ENCODE data around the gene P2RY6.
"Not testable (repeated sequence)": the region's sequence is repeated elsewhere in the genome, so short reads cannot be mapped to it uniquely, and the experiment has no call there.

Gene P2RY6

DNA sequence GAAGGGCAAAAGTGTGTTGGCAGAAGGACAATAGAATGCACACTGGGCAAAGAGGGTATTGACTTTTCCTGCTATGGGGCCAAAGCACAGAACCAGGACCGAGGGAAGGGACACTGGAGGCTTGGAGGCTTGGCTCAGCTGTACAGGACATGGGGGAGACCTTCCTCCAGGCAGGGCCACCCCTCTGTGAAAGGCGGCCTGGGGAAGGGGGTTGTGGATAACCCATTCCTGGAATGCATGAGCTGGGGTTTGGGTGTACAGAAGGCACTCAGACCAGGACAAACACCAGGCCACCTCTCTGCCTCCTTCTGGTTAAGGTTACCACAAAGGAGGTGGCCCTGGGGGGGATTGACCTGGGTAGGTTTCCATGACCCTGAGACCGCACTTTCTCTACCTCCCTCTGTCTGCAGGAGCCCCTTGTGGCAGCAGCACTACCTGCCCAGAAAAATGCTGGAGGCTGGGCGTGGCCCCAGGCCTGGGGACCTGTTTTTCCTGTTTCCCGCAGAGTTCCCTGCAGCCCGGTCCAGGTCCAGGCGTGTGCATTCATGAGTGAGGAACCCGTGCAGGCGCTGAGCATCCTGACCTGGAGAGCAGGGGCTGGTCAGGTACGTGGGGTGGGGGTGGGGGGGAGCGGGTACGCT lies 44.4 kb upstream of the P2RY6 start:
- H3K4me3 ChIP-seq (ENCODE audit: low read depth, low read length) = no peak overlapping the region
- DNase-seq (ENCODE audit: low read depth) = no peak
- TF ChIP-seq MYC (IDR thresholded peaks at IDR 0.05; ENCODE audit: low read depth, low read length) = no peak
- TF ChIP-seq, protein P1, sequence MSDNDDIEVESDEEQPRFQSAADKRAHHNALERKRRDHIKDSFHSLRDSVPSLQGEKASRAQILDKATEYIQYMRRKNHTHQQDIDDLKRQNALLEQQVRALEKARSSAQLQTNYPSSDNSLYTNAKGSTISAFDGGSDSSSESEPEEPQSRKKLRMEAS (IDR thresholded peaks at IDR 0.05; ENCODE audit: low read depth, low read length) = no peak

DNA sequence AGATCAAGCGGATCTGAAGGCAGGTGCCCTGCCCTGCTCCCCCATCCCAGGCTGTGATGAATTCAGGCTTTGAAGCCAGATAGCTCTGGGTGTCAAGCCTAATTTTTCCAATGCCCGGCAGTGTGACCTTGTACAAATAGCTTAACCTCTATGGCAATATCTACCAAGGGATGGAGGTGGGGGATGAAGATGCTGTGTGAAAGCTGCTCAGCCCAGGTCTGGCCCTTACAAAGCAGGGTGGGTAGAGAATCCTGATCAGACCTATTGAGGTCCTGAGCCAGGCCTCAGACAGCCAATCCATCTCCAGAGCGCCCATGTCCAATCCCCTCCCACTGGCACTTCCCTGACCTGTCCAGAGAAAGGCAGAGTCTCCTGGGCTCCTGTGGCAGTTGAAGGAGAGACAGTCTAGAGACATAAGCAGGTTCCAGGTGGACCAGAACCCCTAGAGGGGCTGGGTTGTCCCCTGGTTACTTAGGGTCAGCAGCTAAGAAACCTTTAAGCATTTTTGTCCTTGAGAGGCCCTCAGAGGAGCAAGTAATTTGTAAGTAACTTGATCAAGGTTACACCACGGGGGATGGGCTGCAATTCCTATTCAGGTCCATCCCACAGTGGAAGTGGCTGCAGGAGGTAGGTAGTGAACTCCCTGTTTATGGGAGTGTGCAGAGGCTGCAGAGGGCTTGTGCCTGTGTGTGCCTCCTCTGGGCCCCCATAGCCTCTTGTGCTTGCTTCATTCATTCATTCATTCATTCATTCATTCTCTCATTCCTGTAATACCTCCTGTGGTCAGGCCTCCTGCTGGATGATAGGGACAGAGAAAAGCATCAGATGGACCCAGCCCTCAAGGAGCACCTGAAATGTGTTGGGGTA lies 43.6 kb upstream of the P2RY6 start:
- TF ChIP-seq MYC (IDR thresholded peaks at IDR 0.05; ENCODE audit: low read depth, low read length) (no peak), POLR2A (IDR thresholded peaks at IDR 0.05; ENCODE audit: extremely low read depth, insufficient read length) (no peak)
- TF ChIP-seq, protein P1 (IDR thresholded peaks at IDR 0.05; ENCODE audit: low read depth, low read length) = no peak
- TF ChIP-seq, protein P2, sequence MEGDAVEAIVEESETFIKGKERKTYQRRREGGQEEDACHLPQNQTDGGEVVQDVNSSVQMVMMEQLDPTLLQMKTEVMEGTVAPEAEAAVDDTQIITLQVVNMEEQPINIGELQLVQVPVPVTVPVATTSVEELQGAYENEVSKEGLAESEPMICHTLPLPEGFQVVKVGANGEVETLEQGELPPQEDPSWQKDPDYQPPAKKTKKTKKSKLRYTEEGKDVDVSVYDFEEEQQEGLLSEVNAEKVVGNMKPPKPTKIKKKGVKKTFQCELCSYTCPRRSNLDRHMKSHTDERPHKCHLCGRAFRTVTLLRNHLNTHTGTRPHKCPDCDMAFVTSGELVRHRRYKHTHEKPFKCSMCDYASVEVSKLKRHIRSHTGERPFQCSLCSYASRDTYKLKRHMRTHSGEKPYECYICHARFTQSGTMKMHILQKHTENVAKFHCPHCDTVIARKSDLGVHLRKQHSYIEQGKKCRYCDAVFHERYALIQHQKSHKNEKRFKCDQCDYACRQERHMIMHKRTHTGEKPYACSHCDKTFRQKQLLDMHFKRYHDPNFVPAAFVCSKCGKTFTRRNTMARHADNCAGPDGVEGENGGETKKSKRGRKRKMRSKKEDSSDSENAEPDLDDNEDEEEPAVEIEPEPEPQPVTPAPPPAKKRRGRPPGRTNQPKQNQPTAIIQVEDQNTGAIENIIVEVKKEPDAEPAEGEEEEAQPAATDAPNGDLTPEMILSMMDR (IDR thresholded peaks at IDR 0.05; ENCODE audit: low read depth, low read length) = no peak
- DNase-seq (ENCODE audit: low read depth) = no peak
- no peak overlapping the region for H3K4me3 ChIP-seq (ENCODE audit: low read depth, low read length)

DNA sequence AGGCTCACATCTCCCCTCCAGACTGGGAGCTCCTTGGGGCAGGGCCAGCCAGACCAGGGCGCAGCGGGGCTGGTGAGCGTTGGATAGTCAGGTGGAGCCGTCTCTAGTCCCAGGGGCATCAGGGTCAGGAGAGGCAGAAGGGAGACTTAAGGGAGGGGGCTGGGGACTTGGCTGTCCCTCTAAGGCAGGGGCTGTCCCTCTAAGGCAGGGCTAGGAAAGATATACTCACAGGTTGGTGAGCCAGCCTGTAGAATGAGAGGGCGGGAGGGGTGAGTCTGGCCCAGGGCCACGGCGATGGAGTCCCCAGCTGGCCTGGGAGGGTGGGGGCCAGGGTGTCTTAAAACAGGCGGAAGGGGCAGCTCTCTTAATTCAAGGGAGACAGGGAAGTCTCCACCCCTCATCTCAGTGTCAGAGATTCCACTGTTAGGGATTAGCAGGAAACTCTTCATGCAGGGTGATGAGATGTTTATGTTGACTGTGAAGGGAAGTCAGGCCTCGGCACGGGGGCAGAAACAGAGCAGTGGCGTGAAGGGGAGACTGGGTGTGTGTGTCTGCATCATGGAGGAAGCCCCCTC lies 42.7 kb upstream of the P2RY6 start:
- DNase-seq (ENCODE audit: low read depth) = no peak
- H3K4me3 ChIP-seq (ENCODE audit: low read depth, low read length) = no peak overlapping the region
- TF ChIP-seq POLR2A (IDR thresholded peaks at IDR 0.05; ENCODE audit: extremely low read depth, insufficient read length) = no peak
- TF ChIP-seq MYC (IDR thresholded peaks at IDR 0.05; ENCODE audit: low read depth, low read length) = no peak

DNA sequence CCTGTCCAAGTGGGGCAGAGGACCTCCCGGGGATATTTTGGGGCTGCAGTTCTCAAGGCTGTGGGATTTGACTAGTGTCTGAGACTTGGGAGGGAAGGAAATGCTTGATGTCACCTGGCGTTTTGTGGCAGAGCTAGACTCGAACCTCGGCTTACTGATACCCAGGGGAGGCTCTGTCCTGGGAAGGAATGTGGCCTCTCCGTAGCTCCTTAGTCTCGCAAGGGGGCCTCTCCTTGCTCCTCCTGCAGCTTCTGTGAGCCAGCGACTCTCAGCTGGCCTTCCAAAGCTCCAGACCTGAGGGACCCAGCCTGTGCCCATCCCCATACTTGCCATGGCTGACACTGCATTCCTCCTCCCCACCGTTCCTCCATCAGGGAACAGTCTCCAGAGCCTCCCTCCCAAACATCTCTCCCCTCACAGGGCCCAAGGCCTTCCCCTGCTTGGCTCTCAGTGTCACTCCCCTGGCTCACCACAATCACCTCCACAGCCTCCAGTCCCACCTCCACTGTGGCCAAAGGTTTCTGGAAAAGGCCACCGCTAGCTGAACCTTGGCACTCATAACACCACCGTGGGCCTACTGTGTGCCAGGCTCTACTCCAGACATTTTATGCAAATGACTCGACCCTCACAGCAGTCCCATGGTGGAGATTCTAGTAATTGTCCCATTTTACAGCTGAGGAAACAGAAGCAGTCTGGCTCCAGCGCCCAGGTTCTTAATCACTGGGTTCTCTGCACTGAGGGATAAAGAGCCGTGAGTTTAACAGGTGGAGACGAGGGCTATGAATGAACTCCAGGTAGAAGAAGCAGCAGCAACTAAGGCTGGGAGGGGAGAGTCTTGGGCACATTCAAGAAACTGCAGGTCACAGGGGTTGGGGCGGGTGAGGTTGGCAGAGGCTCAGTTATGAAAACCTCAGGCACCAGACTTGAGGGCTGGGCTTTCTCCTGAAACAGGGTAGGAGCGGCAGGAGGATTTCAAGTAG lies 42.0 kb upstream of the P2RY6 start:
- DNase-seq (ENCODE audit: low read depth) = no peak
- TF ChIP-seq, protein P2 (IDR thresholded peaks at IDR 0.05; ENCODE audit: low read depth, low read length) = no peak
- TF ChIP-seq POLR2A (IDR thresholded peaks at IDR 0.05; ENCODE audit: extremely low read depth, insufficient read length) = no peak
- TF ChIP-seq, protein P1 (IDR thresholded peaks at IDR 0.05; ENCODE audit: low read depth, low read length) = no peak
- TF ChIP-seq MYC (IDR thresholded peaks at IDR 0.05; ENCODE audit: low read depth, low read length) = no peak
- no peak overlapping the region for H3K4me3 ChIP-seq (ENCODE audit: low read depth, low read length)

DNA sequence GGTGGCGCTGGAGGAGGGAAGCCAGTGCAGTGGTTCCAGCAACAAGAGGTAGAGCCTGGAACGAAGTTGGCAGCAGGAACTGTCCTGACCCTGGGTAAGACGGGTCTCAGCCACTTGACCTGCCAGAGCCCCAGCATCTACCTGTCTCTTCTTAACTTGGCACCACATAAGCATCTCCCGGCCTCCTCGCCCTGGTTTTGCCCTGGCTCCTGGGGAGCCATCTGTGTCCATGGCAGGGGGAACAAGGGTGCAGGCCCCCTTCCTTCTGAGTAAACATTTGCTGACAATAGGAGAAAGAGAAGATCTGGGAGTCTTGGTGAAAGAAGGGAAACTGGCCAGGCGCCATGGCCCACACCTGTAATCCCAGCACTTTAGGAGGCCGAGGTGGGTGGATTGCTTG lies 41.2 kb upstream of the P2RY6 start:
- H3K4me3 ChIP-seq (ENCODE audit: low read depth, low read length) = no peak overlapping the region
- DNase-seq (ENCODE audit: low read depth) = no peak
- TF ChIP-seq, protein P2 (IDR thresholded peaks at IDR 0.05; ENCODE audit: low read depth, low read length) = no peak
- TF ChIP-seq, protein P1 (IDR thresholded peaks at IDR 0.05; ENCODE audit: low read depth, low read length) = no peak
- TF ChIP-seq POLR2A (IDR thresholded peaks at IDR 0.05; ENCODE audit: extremely low read depth, insufficient read length) (no peak), MYC (IDR thresholded peaks at IDR 0.05; ENCODE audit: low read depth, low read length) (no peak)

DNA sequence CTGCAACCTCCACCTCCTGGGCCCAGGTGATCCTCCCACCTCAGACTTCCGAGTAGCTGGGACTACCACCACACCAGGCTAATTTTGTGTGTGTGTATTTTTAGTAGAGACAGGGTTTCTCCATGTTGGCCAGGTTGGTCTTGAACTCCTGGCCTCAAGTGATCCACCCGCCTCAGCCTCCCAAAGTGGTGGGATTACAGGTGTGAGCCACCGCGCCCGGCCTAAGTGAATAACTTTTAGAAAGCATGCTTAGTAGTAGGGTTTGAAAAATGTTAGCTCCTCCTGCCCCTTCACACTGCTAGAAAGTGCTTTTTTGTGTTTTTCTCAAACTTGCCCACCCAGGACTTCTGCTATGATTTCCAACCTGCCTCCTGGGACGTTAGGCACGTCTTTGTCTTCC lies 39.7 kb upstream of the P2RY6 start:
- not testable (repeated sequence) for H3K4me3 ChIP-seq (ENCODE audit: low read depth, low read length); DNase-seq (ENCODE audit: low read depth)
